WTC11 (cell line): ENCODE measurements around the gene CACHD1. TPM values are rescaled to one million over a fixed set of nuclear protein-coding genes. Genes with fewer than 3 reads are reported as not detected.

Source experiments
- ATAC-seq: fragments of 200-7000 bp; cut with Tn5 transposase; 2 replicates; pipeline ENCODE4 v1.10.0; 2021; ENCODE audit warnings: mild to moderate bottlenecking, moderate library complexity
- CTCF ChIA-PET: fragments of 300-600 bp; sonication (Branson Sonifier 250); formaldehyde crosslinking; loops from one replicate; lab custom pipeline; 2021; ENCODE audit warnings: antibody characterized with exemption; lab: Charles Lee
- POLR2A ChIA-PET: fragments of 350-600 bp; sonication (Branson Sonifier 250); formaldehyde crosslinking; loops from one replicate; lab custom pipeline; 2021; ENCODE audit warnings: antibody characterized with exemption; lab: Charles Lee
- DNase-seq: peaks from one replicate; pipeline ENCODE4 v3.0.0; 2021; ENCODE audit warnings: low spot score
- H3K27ac Mint-ChIP-seq: 2 replicates; pipeline ENCODE4 v1.8.0; 2021; ENCODE audit warnings: mixed read lengths
- H3K27me3 Mint-ChIP-seq: 2 replicates; pipeline ENCODE4 v1.8.0; 2021; ENCODE audit warnings: low read depth, mild to moderate bottlenecking, moderate library complexity, mixed read lengths
- H3K36me3 Mint-ChIP-seq: 2 replicates; pipeline ENCODE4 v1.8.0; 2021; ENCODE audit warnings: mixed read lengths
- H3K4me1 Mint-ChIP-seq: 2 replicates; pipeline ENCODE4 v1.8.0; 2022; ENCODE audit warnings: mixed read lengths
- H3K4me3 Mint-ChIP-seq: 2 replicates; pipeline ENCODE4 v1.8.0; 2021; ENCODE audit warnings: mild to moderate bottlenecking, moderate library complexity, mixed read lengths
- H3K9me3 Mint-ChIP-seq: 2 replicates; pipeline ENCODE4 v1.8.0; 2021; ENCODE audit warnings: mixed read lengths
- ATF1 ChIP-seq: sonication (generic); formaldehyde crosslinking; IDR thresholded peaks from 2 replicates; pipeline ENCODE4 v1.8.1; 2023; ENCODE audit warnings: mild to moderate bottlenecking, moderate library complexity, missing genetic modification reagents
- ELF4 ChIP-seq: sonication (generic); formaldehyde crosslinking; IDR thresholded peaks from 2 replicates; pipeline ENCODE4 v1.8.1; 2022; ENCODE audit warnings: low read depth, mild to moderate bottlenecking, moderate library complexity, missing genetic modification reagents
- ETV6 ChIP-seq: sonication (generic); formaldehyde crosslinking; IDR thresholded peaks from 2 replicates; pipeline ENCODE4 v1.8.1; 2022; ENCODE audit warnings: mild to moderate bottlenecking, missing genetic modification reagents
- IRF2 ChIP-seq: sonication (generic); formaldehyde crosslinking; IDR thresholded peaks from 2 replicates; pipeline ENCODE4 v1.8.0; 2022; ENCODE audit warnings: low read depth, missing genetic modification reagents, borderline replicate concordance
- MXD4 ChIP-seq: fragments of 250-450 bp; sonication (Bioruptor Pico); IDR thresholded peaks from 2 replicates; pipeline ENCODE4 v1.8.0; 2021; ENCODE audit warnings: mild to moderate bottlenecking, moderate library complexity, borderline replicate concordance
- NFATC4 ChIP-seq: fragments of 250-450 bp; sonication (Bioruptor Pico); IDR thresholded peaks from 2 replicates; pipeline ENCODE4 v1.9.0; 2021; ENCODE audit warnings: mild to moderate bottlenecking
- NR1H2 ChIP-seq: sonication (generic); formaldehyde crosslinking; IDR thresholded peaks from 2 replicates; pipeline ENCODE4 v1.9.0; 2021; ENCODE audit warnings: mild to moderate bottlenecking, moderate library complexity, missing genetic modification reagents
- PRRX2 ChIP-seq: fragments of 250-450 bp; sonication (Bioruptor Pico); IDR thresholded peaks from 2 replicates; pipeline ENCODE4 v1.8.0; 2021; ENCODE audit warnings: mild to moderate bottlenecking
- RELA ChIP-seq: sonication (generic); formaldehyde crosslinking; IDR thresholded peaks from 2 replicates; pipeline ENCODE4 v1.8.1; 2022; ENCODE audit warnings: missing genetic modification reagents, mild to moderate bottlenecking, borderline replicate concordance
- RORB ChIP-seq: fragments of 250-450 bp; sonication (Bioruptor Pico); IDR thresholded peaks from 2 replicates; pipeline ENCODE4 v1.9.0; 2021; ENCODE audit warnings: mild to moderate bottlenecking
- SMAD3 ChIP-seq: sonication (generic); formaldehyde crosslinking; IDR thresholded peaks from 2 replicates; pipeline ENCODE4 v1.8.0; 2022; ENCODE audit warnings: missing genetic modification reagents, mild to moderate bottlenecking, borderline replicate concordance
- TP53 ChIP-seq: sonication (generic); formaldehyde crosslinking; IDR thresholded peaks from 2 replicates; pipeline ENCODE4 v1.8.1; 2023; ENCODE audit warnings: mild to moderate bottlenecking, missing genetic modification reagents
- ZNF138 ChIP-seq: sonication (generic); formaldehyde crosslinking; conservative IDR thresholded peaks from 2 replicates; pipeline ENCODE4 v1.8.1; 2022; ENCODE audit warnings: mild to moderate bottlenecking, moderate library complexity, missing genetic modification reagents
- ZNF317 ChIP-seq: sonication (generic); formaldehyde crosslinking; IDR thresholded peaks from 2 replicates; pipeline ENCODE4 v1.8.1; 2023; ENCODE audit warnings: low read depth, mild to moderate bottlenecking, moderate library complexity, missing genetic modification reagents, borderline replicate concordance
- total RNA-seq: library from RNA; stranded (reverse); gene quantifications from 3 replicates; pipeline ENCODE4 v1.2.3, GENCODE V29; 2021
- TF ChIP-seq, protein P1 (sequence below): sonication (generic); formaldehyde crosslinking; IDR thresholded peaks from 2 replicates; pipeline ENCODE4 v1.8.0; 2022; ENCODE audit warnings: mild to moderate bottlenecking, missing genetic modification reagents
- TF ChIP-seq, protein P2 (sequence below): sonication (generic); formaldehyde crosslinking; IDR thresholded peaks from 2 replicates; pipeline ENCODE4 v1.8.1; 2022; ENCODE audit warnings: low read depth, missing genetic modification reagents, borderline replicate concordance
- TF ChIP-seq, protein P3 (sequence below): sonication (generic); formaldehyde crosslinking; conservative IDR thresholded peaks from 2 replicates; pipeline ENCODE4 v1.8.1; 2022; ENCODE audit warnings: mild to moderate bottlenecking, missing genetic modification reagents
- TF ChIP-seq, protein P4 (sequence below): sonication (generic); formaldehyde crosslinking; IDR thresholded peaks from 2 replicates; pipeline ENCODE4 v1.8.1; 2022; ENCODE audit warnings: low read depth, mild to moderate bottlenecking, moderate library complexity, missing genetic modification reagents, borderline replicate concordance
- TF ChIP-seq, protein P5 (sequence below): sonication (generic); formaldehyde crosslinking; IDR thresholded peaks from 2 replicates; pipeline ENCODE4 v1.8.0; 2023; ENCODE audit warnings: missing genetic modification reagents
- TF ChIP-seq, protein P6 (sequence below): sonication (generic); formaldehyde crosslinking; conservative IDR thresholded peaks from 2 replicates; pipeline ENCODE4 v1.8.1; 2023; ENCODE audit warnings: mild to moderate bottlenecking, low read depth, missing genetic modification reagents, moderate library complexity
- TF ChIP-seq, protein P7 (sequence below): sonication (generic); formaldehyde crosslinking; IDR thresholded peaks from 2 replicates; pipeline ENCODE4 v1.8.0; 2023; ENCODE audit warnings: missing genetic modification reagents, mild to moderate bottlenecking, borderline replicate concordance

The CACHD1 gene
- total RNA-seq, 1 experiment from 2014 or later = 26.3 TPM

DNA sequence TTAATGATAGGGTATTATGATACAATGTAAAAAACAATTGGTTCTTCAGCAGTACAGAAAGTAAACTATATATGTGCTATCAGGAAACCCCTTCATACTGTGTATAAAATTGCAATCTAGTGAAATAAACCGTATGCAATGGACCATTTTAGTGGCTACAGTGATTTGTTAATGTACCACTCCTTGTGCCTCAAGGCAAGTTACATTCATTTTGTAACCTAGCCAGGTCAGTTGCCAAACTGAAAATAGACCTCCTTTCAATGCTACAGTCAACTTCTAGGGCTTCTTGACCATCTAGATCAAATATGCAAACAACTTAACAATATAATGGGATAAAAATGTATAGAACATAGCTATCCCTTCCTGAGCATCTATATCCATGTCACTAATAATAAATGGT, 223.0 kb downstream of the CACHD1 start (continued):
- TF ChIP-seq MXD4 (CRISPR knock-in tag) = no peak
- TF ChIP-seq, protein P1, sequence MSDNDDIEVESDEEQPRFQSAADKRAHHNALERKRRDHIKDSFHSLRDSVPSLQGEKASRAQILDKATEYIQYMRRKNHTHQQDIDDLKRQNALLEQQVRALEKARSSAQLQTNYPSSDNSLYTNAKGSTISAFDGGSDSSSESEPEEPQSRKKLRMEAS (CRISPR knock-in tag) = no peak

DNA sequence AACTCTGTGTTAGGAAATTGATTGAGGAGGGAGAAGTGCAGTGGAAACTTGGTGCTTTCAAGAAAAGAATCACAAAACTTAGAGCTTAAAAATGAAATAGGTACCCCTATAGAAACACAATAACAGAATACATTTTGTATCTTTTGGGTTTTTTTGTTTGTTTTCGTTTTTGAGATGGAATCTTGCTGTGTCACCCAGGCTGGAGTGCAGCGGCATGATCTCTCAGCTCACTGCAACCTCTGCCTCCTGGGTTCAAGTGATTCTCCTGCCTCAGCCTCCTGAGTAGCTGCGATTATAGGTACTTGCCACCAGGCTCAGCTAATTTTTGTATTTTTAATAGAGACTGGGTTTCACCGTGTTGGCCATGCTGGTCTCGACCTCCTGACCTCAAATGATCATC, 223.5 kb downstream of the CACHD1 start:
- no peaks in the 10 kb centered on the region for H3K9me3 Mint-ChIP-seq
- H3K4me3 Mint-ChIP-seq = no peak overlapping the region
- TF ChIP-seq IRF2 (no peak), SMAD3 (CRISPR knock-in tag) (no peak), RELA (CRISPR knock-in tag) (no peak), TP53 (CRISPR knock-in tag) (no peak), ATF1 (no peak), RORB (CRISPR knock-in tag) (no peak), PRRX2 (no peak), ZNF317 (CRISPR knock-in tag) (no peak), ELF4 (CRISPR knock-in tag) (no peak), ETV6 (CRISPR knock-in tag) (no peak), NFATC4 (CRISPR knock-in tag) (no peak), NR1H2 (CRISPR knock-in tag) (no peak)
- TF ChIP-seq, protein P2, sequence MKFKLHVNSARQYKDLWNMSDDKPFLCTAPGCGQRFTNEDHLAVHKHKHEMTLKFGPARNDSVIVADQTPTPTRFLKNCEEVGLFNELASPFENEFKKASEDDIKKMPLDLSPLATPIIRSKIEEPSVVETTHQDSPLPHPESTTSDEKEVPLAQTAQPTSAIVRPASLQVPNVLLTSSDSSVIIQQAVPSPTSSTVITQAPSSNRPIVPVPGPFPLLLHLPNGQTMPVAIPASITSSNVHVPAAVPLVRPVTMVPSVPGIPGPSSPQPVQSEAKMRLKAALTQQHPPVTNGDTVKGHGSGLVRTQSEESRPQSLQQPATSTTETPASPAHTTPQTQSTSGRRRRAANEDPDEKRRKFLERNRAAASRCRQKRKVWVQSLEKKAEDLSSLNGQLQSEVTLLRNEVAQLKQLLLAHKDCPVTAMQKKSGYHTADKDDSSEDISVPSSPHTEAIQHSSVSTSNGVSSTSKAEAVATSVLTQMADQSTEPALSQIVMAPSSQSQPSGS = no peak
- TF ChIP-seq, protein P3, sequence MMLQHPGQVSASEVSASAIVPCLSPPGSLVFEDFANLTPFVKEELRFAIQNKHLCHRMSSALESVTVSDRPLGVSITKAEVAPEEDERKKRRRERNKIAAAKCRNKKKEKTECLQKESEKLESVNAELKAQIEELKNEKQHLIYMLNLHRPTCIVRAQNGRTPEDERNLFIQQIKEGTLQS = no peak
- TF ChIP-seq, protein P4, sequence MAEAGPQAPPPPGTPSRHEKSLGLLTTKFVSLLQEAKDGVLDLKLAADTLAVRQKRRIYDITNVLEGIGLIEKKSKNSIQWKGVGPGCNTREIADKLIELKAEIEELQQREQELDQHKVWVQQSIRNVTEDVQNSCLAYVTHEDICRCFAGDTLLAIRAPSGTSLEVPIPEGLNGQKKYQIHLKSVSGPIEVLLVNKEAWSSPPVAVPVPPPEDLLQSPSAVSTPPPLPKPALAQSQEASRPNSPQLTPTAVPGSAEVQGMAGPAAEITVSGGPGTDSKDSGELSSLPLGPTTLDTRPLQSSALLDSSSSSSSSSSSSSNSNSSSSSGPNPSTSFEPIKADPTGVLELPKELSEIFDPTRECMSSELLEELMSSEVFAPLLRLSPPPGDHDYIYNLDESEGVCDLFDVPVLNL (CRISPR knock-in tag) = no peak
- TF ChIP-seq, protein P5, sequence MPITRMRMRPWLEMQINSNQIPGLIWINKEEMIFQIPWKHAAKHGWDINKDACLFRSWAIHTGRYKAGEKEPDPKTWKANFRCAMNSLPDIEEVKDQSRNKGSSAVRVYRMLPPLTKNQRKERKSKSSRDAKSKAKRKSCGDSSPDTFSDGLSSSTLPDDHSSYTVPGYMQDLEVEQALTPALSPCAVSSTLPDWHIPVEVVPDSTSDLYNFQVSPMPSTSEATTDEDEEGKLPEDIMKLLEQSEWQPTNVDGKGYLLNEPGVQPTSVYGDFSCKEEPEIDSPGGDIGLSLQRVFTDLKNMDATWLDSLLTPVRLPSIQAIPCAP (CRISPR knock-in tag) = no peak
- TF ChIP-seq, protein P6, sequence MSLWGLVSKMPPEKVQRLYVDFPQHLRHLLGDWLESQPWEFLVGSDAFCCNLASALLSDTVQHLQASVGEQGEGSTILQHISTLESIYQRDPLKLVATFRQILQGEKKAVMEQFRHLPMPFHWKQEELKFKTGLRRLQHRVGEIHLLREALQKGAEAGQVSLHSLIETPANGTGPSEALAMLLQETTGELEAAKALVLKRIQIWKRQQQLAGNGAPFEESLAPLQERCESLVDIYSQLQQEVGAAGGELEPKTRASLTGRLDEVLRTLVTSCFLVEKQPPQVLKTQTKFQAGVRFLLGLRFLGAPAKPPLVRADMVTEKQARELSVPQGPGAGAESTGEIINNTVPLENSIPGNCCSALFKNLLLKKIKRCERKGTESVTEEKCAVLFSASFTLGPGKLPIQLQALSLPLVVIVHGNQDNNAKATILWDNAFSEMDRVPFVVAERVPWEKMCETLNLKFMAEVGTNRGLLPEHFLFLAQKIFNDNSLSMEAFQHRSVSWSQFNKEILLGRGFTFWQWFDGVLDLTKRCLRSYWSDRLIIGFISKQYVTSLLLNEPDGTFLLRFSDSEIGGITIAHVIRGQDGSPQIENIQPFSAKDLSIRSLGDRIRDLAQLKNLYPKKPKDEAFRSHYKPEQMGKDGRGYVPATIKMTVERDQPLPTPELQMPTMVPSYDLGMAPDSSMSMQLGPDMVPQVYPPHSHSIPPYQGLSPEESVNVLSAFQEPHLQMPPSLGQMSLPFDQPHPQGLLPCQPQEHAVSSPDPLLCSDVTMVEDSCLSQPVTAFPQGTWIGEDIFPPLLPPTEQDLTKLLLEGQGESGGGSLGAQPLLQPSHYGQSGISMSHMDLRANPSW (CRISPR knock-in tag) = no peak
- H3K4me1 Mint-ChIP-seq = peaks cover 12% of the 10 kb centered on the region
- ATAC-seq (no peak), DNase-seq (no peak)
- no peaks in the 10 kb centered on the region for H3K27me3 Mint-ChIP-seq
- ChIA-PET CTCF (no interaction called here), POLR2A (no interaction called here)
- H3K27ac Mint-ChIP-seq = no peak overlapping the region
- peaks cover 23% of the 10 kb centered on the region for H3K36me3 Mint-ChIP-seq

DNA sequence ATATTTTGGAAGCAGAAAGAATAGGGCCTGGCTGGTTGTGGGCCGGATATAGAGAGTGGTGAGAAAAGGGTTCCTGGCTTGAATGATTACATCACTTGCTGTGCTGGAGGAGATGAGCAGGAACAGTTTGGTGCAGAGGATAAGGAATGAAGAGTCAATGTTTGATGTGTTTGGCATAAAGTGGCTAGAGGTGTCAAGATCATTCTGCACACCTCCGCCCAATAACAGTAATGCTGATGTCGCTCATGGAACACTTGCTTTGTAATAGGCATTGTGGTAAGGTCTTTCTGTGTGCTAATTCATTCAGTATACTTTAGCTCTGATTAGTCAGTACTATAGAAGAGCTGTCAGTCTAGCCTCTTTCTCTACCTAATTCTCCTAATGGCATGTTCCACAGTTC, 226.9 kb downstream of the CACHD1 start:
- DNase-seq (no peak), ATAC-seq (no peak)
- H3K36me3 Mint-ChIP-seq = peaks cover 6% of the 10 kb centered on the region
- peaks cover 11% of the 10 kb centered on the region for H3K4me1 Mint-ChIP-seq
- no peak overlapping the region for H3K27ac Mint-ChIP-seq
- no peaks in the 10 kb centered on the region for H3K9me3 Mint-ChIP-seq
- no peak overlapping the region for H3K4me3 Mint-ChIP-seq
- CTCF ChIA-PET = interaction anchor here (0.8 kb wide), 1 partner anchor 445 kb away, joined by 3 read pairs; no protein-coding TSS in a partner anchor
- no peaks in the 10 kb centered on the region; the same call in 1 of the 2 replicates for H3K27me3 Mint-ChIP-seq
- POLR2A ChIA-PET = no interaction called here
- no peak for TF ChIP-seq ZNF138 (CRISPR knock-in tag)
- TF ChIP-seq, protein P7, sequence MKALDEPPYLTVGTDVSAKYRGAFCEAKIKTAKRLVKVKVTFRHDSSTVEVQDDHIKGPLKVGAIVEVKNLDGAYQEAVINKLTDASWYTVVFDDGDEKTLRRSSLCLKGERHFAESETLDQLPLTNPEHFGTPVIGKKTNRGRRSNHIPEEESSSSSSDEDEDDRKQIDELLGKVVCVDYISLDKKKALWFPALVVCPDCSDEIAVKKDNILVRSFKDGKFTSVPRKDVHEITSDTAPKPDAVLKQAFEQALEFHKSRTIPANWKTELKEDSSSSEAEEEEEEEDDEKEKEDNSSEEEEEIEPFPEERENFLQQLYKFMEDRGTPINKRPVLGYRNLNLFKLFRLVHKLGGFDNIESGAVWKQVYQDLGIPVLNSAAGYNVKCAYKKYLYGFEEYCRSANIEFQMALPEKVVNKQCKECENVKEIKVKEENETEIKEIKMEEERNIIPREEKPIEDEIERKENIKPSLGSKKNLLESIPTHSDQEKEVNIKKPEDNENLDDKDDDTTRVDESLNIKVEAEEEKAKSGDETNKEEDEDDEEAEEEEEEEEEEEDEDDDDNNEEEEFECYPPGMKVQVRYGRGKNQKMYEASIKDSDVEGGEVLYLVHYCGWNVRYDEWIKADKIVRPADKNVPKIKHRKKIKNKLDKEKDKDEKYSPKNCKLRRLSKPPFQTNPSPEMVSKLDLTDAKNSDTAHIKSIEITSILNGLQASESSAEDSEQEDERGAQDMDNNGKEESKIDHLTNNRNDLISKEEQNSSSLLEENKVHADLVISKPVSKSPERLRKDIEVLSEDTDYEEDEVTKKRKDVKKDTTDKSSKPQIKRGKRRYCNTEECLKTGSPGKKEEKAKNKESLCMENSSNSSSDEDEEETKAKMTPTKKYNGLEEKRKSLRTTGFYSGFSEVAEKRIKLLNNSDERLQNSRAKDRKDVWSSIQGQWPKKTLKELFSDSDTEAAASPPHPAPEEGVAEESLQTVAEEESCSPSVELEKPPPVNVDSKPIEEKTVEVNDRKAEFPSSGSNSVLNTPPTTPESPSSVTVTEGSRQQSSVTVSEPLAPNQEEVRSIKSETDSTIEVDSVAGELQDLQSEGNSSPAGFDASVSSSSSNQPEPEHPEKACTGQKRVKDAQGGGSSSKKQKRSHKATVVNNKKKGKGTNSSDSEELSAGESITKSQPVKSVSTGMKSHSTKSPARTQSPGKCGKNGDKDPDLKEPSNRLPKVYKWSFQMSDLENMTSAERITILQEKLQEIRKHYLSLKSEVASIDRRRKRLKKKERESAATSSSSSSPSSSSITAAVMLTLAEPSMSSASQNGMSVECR (CRISPR knock-in tag) = no peak
- TF ChIP-seq, protein P5 (CRISPR knock-in tag) = no peak
